SK-N-SH (cell line): Measurements from ENCODE around the gene SOBP.

Experiments
- FOXM1 ChIP-seq: IDR thresholded peaks from 2 replicates; pipeline ENCODE4 v1.4.0; 2012; ENCODE audit warnings: low read depth, mild to moderate bottlenecking
- GABPA ChIP-seq: IDR thresholded peaks from 2 replicates; pipeline ENCODE4 v1.4.0; 2012; ENCODE audit warnings: low read depth, mild to moderate bottlenecking
- TF ChIP-seq, protein P1 (sequence below): fragments of 200-600 bp; sonication (generic); IDR thresholded peaks from 2 replicates; pipeline ENCODE4 v1.6.1; 2017; ENCODE audit warnings: antibody characterized with exemption, mild to moderate bottlenecking, moderate library complexity
- TF ChIP-seq, protein P2 (sequence below): IDR thresholded peaks from 2 replicates; pipeline ENCODE4 v1.4.0; 2012; ENCODE audit warnings: low read depth

DNA sequence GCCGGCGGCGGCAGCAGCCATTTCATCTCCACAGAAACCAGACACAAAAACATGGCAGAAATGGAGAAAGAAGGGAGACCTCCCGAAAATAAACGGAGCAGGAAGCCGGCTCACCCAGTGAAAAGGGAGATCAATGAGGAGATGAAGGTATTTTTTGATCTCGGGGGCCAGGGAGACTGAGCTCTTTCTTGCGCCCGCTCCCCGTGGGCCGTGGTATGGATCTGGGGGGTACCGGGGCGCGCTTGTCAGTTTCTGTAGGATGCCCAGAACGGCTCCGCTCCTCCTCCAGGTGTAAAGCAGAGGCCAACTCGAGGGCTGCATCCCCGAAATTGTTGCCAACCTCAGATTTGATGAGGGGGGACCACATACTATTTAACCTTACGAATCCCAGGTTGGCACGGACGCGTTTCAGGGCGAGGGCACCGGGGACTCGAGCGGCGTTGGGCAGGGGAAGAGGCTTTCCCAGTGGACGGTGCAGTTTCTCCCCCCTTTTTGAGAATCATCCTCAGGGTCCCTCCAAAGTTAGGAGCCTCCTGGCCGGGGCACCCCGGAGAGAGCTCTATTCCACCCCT, 735 bp downstream of the SOBP start:
- no peak for TF ChIP-seq FOXM1
- TF ChIP-seq, protein P1, sequence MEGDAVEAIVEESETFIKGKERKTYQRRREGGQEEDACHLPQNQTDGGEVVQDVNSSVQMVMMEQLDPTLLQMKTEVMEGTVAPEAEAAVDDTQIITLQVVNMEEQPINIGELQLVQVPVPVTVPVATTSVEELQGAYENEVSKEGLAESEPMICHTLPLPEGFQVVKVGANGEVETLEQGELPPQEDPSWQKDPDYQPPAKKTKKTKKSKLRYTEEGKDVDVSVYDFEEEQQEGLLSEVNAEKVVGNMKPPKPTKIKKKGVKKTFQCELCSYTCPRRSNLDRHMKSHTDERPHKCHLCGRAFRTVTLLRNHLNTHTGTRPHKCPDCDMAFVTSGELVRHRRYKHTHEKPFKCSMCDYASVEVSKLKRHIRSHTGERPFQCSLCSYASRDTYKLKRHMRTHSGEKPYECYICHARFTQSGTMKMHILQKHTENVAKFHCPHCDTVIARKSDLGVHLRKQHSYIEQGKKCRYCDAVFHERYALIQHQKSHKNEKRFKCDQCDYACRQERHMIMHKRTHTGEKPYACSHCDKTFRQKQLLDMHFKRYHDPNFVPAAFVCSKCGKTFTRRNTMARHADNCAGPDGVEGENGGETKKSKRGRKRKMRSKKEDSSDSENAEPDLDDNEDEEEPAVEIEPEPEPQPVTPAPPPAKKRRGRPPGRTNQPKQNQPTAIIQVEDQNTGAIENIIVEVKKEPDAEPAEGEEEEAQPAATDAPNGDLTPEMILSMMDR: no peak
- no peak for TF ChIP-seq GABPA
- TF ChIP-seq, protein P2, sequence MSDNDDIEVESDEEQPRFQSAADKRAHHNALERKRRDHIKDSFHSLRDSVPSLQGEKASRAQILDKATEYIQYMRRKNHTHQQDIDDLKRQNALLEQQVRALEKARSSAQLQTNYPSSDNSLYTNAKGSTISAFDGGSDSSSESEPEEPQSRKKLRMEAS: no peak
